Right lobe of liver (tissue), 6 donors: ENCODE data around the gene RYR3. TPM values are rescaled to one million over a fixed set of nuclear protein-coding genes. Genes with fewer than 3 reads are reported as not detected.

ENCODE experiments used
- ATAC-seq, 4 donors: fragments of 200-7000 bp; cut with Tn5 transposase; one replicate each; pipeline ENCODE4 v1.9.1; 2020; ENCODE audit warnings: mild to moderate bottlenecking in 4 of 4, moderate library complexity in 4 of 4
- DNase-seq, 3 donors: peaks; one replicate each; pipeline ENCODE4 v3.0.0-alpha.2; 2020
- H3K27ac ChIP-seq, 3 donors: fragments of 200-600 bp; one replicate each; pipeline ENCODE4 v1.8.0; 2022
- H3K27me3 ChIP-seq, 2 donors: fragments of 200-600 bp; one replicate each; pipeline ENCODE4 v1.8.0; 2022
- H3K36me3 ChIP-seq, 4 donors: fragments of 200-600 bp; sonication (generic) in 1 of 4; one replicate each; pipeline versions ENCODE4 v1.5.1 to v1.8.0; 2017 to 2022; ENCODE audit warnings: control low read depth in 1 of 4
- H3K4me1 ChIP-seq, 4 donors: fragments of 200-600 bp; sonication (generic) in 1 of 4; one replicate each; pipeline versions ENCODE4 v1.5.1 to v1.8.0; 2017 to 2022; ENCODE audit warnings: control low read depth in 1 of 4
- H3K4me3 ChIP-seq, 3 donors: fragments of 200-600 bp; one replicate each; pipeline ENCODE4 v1.8.0; 2022
- H3K9me3 ChIP-seq, 4 donors: fragments of 200-600 bp; sonication (generic) in 1 of 4; one replicate each; pipeline versions ENCODE4 v1.5.1 to v1.8.0; 2017 to 2022; ENCODE audit warnings: control low read depth in 1 of 4
- POLR2A ChIP-seq: fragments of 450-650 bp; IDR thresholded peaks from one replicate; pipeline ENCODE4 v1.6.1; 2017; ENCODE audit warnings: antibody characterized with exemption, mild to moderate bottlenecking
- WGBS: methylation state at CpG from one replicate; pipeline ENCODE4 v1.1.6; 2018; ENCODE audit warnings: low coverage, low lambda C conversion rate; ENCODE audit not compliant: insufficient coverage; ENCODE audit errors: missing lambda C conversion rate; 5-methylcytosine and 5-hydroxymethylcytosine counted together
- intact Hi-C, 2 donors: fragments of 100-400 bp; cut with DNase I; formaldehyde crosslinking; loops; one replicate each; pipeline versions ENCODE4 v1.11.2 to v1.14.1; 2022
- total RNA-seq, 6 experiments: library from RNA; depleted of rRNA in 2 of 6; stranded (reverse); fragments of >200 nt in 2 of 6; fragmentation: NEBNext Ultra II Directional in 3 of 6; extraction: Animal tissue kit (Norgen Biotek cat#: 25700) in 3 of 6; gene quantifications; one replicate each; pipeline versions ENCODE4 v1.1.0 to v1.2.4, GENCODE V29; 2016 to 2023
- TF ChIP-seq, protein P1 (sequence below), 4 donors: fragments of 200-600 bp in 3 of 4; fragments of 450-650 bp in 1 of 4; IDR thresholded peaks; one replicate each; pipeline versions ENCODE4 v1.5.1 to v1.8.0; 2016 to 2022; ENCODE audit warnings: antibody characterized with exemption in 4 of 4, mild to moderate bottlenecking in 2 of 4
- donor health status: DM: no; HTN: yes; CAD: no.
- donor health status: DM: no; HTN: no; CAD: no.
- donor health status: DM: no; HTN: no; CAD: no.
- donor health status: DM: no; HTN: yes; CAD: no.
- donor health status: DM: no; HTN: yes; CAD: no.

The RYR3 gene
- total RNA-seq, 6 experiments from 2014 or later, result under 0.01 to 0.31 (median 0.05) TPM; not detected in 3

DNA sequence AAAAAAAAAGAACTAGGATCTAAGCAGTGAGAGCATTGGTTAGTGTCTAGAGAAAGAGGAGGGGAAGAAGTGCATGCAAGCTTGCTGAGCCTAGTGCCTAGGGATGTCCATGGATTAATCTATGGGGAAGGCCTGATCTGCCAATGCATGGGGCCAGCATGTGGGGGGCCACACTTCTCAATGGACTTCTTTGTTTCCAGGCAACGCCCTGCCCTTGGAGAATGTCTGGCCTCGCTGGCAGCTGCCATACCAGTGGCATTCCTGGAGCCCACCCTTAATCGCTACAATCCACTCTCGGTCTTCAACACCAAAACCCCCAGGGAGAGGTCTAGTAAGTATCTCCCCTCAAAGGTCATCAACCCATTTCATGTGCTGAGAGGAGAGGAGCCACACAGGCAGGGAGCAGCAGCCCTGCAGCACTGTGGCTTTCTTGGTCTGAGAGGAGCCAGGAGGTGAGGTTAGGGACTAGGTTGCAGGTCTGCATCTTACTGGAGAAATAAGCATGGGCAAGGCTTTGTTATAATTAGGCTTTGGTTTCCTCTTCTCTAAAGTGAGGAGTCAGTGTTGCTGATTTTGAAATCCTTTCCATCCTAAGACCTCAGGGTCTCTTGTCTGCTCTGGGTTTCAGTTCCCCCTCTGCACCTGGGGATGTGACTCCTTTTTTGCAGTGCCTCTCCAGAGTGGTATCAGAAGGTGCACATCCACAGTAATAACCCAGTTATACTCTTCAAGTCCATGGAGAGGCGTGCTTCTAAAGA lies 469.4 kb downstream of the RYR3 start:
- H3K36me3 ChIP-seq, result no peaks in the 10 kb centered on the region
- H3K9me3 ChIP-seq, result no peaks in the 10 kb centered on the region
- H3K27me3 ChIP-seq, result no peaks in the 10 kb centered on the region
- 60% methylated on average over 1 of the region's 5 CpGs for WGBS
- DNase-seq (no peak), ATAC-seq (no peak)
- H3K27ac ChIP-seq, result no peak overlapping the region
- H3K4me3 ChIP-seq, result no peak overlapping the region
- no peak for TF ChIP-seq POLR2A
- TF ChIP-seq, protein P1, sequence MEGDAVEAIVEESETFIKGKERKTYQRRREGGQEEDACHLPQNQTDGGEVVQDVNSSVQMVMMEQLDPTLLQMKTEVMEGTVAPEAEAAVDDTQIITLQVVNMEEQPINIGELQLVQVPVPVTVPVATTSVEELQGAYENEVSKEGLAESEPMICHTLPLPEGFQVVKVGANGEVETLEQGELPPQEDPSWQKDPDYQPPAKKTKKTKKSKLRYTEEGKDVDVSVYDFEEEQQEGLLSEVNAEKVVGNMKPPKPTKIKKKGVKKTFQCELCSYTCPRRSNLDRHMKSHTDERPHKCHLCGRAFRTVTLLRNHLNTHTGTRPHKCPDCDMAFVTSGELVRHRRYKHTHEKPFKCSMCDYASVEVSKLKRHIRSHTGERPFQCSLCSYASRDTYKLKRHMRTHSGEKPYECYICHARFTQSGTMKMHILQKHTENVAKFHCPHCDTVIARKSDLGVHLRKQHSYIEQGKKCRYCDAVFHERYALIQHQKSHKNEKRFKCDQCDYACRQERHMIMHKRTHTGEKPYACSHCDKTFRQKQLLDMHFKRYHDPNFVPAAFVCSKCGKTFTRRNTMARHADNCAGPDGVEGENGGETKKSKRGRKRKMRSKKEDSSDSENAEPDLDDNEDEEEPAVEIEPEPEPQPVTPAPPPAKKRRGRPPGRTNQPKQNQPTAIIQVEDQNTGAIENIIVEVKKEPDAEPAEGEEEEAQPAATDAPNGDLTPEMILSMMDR (IDR thresholded peaks at IDR 0.05), result no peak
- intact Hi-C loops, result no loop called here
- no peaks in the 10 kb centered on the region for H3K4me1 ChIP-seq

DNA sequence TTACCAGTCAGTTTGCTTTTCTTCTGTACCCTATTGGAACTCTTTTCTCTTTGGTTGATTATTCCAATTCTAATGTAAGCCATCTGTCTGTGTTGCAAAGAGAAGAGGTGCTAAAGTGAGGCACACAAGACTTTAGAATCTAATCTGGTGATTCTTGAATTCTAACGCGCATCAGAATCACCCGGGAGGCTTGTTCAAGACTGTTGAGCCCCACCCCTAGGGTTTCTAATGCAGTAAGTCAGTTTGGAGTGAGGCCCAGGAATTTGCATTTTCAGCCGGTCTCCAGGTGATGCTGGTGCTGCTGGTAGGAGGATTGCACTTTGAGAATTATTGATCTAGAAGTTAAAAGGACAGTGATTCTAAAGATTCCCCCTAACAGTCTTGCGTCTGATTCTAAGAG lies 472.2 kb downstream of the RYR3 start:
- Histone ChIP-seq H3K36me3 (no peaks in the 10 kb centered on the region), H3K9me3 (no peaks in the 10 kb centered on the region), H3K4me3 (no peak overlapping the region), H3K27me3 (no peaks in the 10 kb centered on the region), H3K4me1 (no peaks in the 10 kb centered on the region), H3K27ac (no peak overlapping the region)
- no peak for ATAC-seq
- no peak for DNase-seq
- intact Hi-C loops, result no loop called here
- TF ChIP-seq, protein P1 (IDR thresholded peaks at IDR 0.05), result no peak
- TF ChIP-seq POLR2A, result no peak
- WGBS, result 69% methylated on average over 5 of the region's 5 CpGs

DNA sequence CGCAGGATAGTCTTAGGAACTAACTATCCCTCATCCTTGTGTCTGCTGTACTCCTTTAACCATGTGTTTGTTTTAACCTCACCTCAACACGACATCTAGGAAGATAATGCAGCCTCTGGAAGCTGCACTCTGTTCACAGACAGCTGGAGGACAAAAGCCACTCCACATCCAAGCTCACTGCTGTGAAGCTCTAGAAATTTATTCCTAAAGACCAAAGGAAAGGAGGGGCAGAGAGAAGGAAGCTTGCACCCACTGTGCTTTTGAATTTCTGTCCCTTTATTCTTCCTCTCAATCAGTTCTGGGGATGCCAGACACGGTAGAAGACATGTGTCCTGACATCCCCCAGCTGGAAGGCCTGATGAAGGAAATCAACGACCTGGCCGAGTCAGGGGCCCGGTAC lies 474.6 kb downstream of the RYR3 start:
- Histone ChIP-seq H3K4me1 (no peaks in the 10 kb centered on the region), H3K27me3 (no peaks in the 10 kb centered on the region), H3K27ac (no peak overlapping the region), H3K4me3 (no peak overlapping the region), H3K36me3 (no peaks in the 10 kb centered on the region), H3K9me3 (no peaks in the 10 kb centered on the region)
- no peak for TF ChIP-seq POLR2A
- intact Hi-C loops, result no loop called here
- DNase-seq, result no peak
- 50% methylated on average over 3 of the region's 6 CpGs for WGBS
- no peak for ATAC-seq

DNA sequence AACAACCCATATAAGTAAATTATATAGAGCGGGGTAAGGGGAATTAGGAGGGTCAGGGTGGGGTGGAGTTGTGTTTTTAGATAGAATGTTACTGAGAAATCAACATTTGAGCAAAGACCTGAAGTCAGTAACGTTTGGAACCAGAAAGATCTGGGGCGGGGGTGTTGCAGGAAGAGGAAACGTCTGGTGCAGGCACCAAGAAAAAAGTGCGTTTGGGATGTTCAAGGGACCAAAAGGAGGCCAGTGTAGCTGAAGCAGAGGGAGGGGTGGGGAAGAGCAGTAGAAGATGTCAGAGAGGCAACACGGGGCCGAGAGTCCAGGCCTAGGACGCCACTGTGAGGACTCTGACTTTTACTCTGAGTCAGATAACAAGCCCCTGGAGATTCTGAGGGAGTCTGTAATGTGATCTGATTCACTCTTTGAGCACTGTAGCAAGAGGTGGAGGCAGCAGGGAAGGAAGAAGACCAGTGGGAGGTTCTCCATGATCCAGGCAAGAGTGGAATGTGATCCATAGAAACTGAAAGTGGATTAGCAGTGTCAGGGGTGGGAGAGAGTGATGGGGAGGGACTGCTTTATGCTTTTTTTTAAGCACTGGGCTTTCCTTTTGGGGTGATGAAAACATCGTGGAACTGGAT lies 478.3 kb downstream of the RYR3 start:
- H3K4me1 ChIP-seq, result no peaks in the 10 kb centered on the region
- no peak overlapping the region for H3K4me3 ChIP-seq
- H3K27me3 ChIP-seq, result no peaks in the 10 kb centered on the region
- ATAC-seq (no peak), DNase-seq (no peak)
- no peak for TF ChIP-seq POLR2A
- TF ChIP-seq, protein P1 (IDR thresholded peaks at IDR 0.05), result no peak
- WGBS, result 40% methylated on average over 9 of the region's 9 CpGs
- intact Hi-C loops, result no loop called here
- no peak overlapping the region for H3K27ac ChIP-seq
- H3K36me3 ChIP-seq, result no peaks in the 10 kb centered on the region
- H3K9me3 ChIP-seq, result no peaks in the 10 kb centered on the region

DNA sequence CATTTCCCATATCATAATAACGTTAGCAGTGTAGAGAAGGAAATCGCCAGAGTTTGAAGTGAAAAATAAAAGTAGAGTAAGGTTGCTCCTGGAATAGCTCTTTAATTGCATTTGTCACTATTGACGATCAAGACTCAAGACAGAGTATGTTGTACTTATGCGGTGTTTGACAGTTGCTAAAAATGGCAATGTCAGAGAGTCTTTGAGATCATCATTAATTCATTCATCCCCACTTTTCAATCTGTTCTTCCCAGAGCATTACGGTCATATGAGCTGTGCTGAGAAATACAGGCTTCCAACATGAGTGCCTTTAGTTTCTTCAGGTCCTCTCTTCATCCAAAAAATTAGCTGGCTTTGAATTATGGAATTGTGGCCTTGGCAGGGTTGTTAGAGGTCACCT lies 483.7 kb downstream of the RYR3 start:
- TF ChIP-seq, protein P1 (IDR thresholded peaks at IDR 0.05), result no peak
- Histone ChIP-seq H3K27ac (no peak overlapping the region), H3K9me3 (no peaks in the 10 kb centered on the region), H3K4me3 (no peak overlapping the region), H3K4me1 (no peaks in the 10 kb centered on the region), H3K36me3 (no peaks in the 10 kb centered on the region), H3K27me3 (no peaks in the 10 kb centered on the region)
- DNase-seq (no peak), ATAC-seq (no peak)
- intact Hi-C loops, result no loop called here
- WGBS, result 91% methylated on average over 5 of the region's 5 CpGs
